Fibroblast of skin of abdomen (primary cell): Measurements from ENCODE around the gene GNG12. TPM values are rescaled to one million over a fixed set of nuclear protein-coding genes. Genes with fewer than 3 reads are reported as not detected.

Experiments used
- DNase-seq: peaks from one replicate; pipeline ENCODE4 v3.0.0-alpha.2; 2013
- polyA plus RNA-seq, 2 experiments: library from polyadenylated mRNA; unstranded; fragments of 120-200 nt; gene quantifications; one replicate each; pipeline ENCODE4 v1.2.1, GENCODE V29; 2013; ENCODE audit not compliant: insufficient read length in 2 of 2

GNG12 gene
- polyA plus RNA-seq (2013, experiment 1 of 2; ENCODE audit: insufficient read length), result 123 TPM
- polyA plus RNA-seq (2013, experiment 2 of 2; ENCODE audit: insufficient read length), result 118 TPM

DNA sequence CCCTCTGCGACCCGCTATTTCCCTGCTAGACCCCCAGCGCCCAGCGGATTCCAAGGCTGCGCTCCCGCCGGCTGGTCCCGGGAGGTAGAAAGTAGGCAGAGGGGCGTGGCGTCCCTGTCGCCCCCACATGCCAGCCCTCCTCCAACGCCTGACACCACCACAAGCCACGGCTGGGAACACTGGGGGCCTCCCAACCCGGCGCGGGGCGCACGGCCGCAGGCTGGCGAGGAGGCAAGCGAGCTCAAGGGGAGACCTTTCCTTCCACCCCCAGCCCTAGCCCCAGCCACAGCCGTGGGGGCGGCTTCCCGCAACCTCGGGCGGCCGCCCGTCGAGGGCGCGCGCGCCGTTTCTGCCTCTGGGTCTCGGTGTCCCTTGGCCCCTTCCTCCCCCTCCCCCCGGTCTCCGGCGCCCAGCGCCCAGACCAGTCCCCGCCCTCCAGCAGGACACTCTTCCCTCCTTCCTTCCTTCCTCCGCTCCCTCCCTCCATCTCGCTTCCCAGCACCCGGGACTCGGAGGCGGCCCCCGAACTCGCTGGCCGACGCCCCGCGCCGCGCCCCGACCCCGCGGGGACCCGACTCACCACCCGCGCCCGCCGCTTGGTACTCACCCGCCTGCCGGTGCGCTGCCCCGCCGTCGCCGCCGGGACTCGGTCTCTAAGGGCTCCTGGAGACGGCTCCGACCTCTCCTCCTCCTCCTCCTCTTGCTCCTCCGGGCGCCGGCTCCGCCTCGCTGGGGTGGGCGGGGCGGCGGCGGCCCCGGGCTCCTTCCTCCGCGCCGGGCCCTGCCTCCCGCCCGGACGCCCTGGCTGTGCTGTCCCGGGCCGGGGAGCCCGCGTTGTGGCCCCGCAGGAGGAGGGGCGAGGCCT is at the start of gene GNG12:
Gene GNG12, minus strand, starts transcription at position 731 of the 865 bp plus-strand sequence. CDS start 125,781 bp downstream, outside the sequence.
- peak; percentile 83 for DNase-seq

DNA sequence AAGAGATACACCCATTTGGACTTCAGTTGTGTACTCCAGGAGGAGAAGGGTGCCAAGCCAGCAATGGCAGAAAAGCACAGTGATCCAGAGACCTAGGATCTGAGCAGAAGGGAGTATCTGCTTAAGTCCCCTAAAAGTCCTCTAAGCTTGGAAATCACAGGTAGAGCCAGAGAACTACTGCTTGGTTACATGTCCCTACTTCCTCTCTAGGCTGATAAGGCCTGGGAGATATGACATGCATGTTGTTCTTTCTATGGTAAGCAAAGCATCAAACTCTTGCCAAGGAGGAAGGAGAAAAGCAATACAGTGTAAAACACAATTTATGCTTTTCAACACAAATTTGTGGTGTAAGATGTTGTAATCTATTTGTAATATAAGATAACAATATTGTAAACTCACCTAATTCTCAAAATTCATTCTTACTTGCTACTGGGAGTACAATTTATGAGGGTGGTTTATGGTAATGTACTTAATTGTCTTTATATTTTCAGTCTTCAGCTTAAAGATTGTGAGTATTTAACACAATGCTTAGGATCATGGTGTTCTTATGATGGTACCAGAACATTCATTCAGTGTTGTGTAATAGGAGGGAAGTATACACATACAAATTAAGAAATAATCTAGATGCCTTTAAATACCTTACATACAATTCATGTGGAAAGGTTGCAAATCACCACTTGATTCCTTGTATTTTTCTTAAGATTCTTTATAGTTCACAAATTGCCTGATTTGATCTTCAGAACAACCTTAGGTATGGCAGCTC is 49.1 kb upstream of the GNG12 start:
- DNase-seq, result no peak

DNA sequence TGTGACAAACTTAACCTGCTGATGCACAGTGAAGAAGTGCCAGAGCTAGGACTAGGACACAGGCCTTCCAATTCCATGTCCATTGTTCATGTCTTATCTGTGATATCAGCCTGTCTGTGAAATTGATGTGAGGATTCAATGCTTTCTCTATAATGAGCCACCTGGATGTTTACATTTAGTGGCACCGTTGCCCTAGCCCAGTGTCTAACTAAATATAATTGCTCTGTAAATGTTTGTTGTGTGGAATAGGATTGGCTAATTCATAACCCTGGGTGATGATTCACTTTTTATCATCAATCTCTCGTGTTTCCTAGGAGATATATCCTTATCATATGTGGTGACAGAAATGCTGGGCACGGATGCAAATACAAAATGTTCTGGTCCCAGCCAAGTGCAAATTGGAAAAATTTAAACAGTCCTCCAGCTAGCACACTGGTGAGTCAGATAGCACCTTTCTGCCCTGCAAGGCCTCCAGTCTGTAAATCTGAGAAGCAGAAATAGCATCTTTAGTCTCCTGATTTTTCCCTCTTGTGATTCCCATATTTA is 46.9 kb upstream of the GNG12 start:
- DNase-seq, result peak; percentile 74

DNA sequence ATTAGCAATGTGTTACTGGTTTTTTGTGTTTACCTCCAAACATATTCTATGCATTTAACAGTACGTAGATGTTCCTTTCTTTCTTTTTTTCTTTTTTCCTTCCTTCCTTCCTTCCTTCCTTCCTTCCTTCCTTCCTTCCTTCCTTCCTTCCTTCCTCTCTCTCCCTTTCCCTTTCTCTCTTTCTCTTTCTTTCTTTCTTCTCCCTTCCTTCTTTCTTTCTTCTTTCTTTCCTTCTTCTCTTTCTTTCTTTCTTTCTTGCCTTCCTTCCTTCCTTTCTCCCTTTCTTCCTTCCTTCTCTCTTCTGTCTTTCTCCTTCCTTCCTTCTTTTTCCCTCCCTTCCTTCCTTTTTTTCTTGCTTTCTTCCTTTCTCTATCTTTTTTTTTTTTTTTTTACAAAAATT is 46.2 kb upstream of the GNG12 start:
- no peak for DNase-seq

DNA sequence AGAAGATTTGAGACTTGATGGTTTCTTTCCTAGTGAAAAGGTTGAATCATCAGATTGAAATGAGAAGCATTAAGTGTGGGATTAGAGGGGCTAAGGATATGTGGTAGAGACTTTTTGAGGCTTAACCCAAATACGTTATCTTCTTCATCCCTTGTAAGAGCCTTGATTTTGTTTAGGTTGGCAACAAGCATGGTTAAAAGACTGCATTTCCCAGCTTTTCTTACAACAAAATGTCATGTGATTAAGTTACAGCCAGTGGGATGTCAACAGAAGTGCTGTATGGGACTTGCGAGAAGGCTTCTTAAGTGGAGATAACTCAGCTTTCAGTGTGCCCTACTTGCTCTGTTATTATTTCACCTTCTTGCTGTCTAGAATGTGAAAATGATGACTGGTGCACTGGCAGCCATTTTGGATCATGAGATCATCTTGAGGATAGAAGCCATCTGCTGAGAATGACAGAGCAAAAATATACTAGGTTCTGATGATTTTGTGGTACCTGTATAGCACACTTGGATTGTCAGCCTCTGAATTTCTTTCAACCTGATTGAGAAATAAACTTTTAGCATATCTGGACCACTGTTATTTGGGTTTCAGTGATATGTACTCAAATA is 41.3 kb upstream of the GNG12 start:
- DNase-seq, result peak; percentile 71

DNA sequence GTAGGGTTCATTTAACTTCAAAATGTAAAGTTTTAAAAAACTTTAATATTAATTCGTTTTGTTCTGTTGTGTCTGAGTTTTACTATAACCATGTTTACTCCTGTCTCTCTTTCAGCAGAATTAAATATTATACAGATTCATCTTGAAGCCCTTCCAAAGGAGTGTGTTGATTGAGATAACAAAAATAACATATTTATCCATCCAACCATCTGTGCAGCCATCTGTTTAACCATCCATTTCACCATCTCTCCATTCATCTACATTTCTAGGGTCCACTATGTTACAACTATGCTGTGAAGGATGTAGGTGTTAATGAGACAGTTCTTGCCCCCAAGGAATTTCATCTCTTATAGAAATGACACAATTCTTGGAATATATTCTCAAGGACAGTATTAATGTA is 36.0 kb upstream of the GNG12 start:
- no peak for DNase-seq

DNA sequence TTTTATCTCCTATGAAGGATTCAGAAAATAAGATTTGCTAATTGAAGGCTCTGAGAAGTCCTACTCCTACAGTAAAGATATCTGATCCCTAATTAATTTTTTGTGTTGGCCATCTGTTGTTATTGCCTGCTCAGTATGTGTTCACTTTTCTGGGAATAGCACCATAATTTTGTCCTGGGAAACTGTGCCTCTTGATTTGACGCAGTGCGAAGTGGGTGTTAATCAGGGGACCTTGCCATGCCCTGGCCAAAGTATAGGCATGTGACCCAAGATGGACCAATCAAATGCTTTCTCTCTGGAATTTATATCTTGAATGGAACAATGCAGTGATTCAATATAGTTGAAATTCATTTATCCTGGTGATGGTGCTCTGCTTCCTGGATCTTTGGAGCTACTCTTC is 30.4 kb upstream of the GNG12 start:
- no peak for DNase-seq

DNA sequence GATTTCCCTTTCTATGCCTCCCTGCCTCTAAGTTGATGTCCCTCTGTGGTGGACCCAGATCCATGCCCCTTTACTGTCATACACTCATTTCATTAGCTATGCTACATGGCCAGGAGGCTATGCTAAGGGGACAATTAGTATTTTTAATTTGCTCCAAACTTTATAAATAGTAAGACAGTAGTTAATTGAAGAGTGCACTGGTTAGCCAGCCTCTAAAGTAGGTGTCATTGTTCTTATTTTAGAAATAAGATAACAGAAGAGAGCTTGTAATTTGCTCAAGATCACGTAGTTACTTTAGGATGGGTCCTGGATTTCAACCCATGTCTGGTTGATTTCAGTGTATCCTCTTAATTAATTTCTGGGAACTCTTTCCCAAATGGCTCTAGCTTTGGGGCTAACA is 29.4 kb upstream of the GNG12 start:
- no peak for DNase-seq

DNA sequence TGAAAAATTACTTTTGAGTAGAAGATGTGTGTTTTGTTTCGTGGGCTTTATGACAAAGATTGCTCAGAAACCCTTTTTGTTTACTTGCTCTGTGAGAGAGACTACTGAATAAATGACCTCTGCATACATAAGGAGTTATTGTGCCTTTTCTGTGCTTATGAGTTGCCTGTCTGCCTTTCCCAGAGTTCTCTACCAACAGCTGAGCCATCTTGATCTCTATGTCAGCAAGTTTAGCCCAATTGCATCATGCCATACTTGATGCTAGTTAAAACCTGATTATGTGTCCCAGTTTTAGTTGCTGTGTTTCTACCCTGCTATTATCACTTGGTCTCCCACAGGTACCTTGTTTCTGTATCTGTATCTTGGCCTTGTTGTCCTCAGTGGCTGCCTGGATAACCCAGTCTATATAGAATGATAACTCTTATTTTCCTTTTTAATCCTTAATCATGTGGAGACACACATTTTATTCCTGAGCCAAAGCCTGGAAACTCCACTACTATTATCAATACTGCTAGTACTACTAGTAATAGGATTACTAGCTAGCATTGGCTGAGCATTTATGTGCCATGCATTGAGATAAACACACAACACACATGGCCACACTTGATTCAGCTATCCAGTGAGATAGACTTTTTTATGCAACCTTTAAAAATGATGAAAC is 28.7 kb upstream of the GNG12 start:
- no peak for DNase-seq

DNA sequence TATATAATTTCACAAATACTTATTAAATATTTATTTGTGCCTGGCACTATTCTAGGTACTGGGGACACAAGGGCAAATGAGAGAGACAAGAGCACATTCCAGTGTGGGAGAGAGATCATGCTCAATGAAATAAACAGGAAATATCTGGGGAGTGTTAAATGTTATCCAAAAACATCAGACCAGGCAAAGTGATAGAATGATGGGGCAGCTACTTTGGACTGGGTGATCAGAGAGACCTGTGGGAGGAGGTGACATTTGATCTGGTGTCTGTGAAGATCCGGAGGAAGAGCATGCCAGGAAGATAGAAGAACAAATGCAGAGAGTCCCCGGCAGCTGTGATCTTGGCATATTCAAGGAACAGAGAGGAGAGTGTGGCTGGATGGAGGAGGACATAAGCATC is 27.5 kb upstream of the GNG12 start:
- DNase-seq, result no peak

DNA sequence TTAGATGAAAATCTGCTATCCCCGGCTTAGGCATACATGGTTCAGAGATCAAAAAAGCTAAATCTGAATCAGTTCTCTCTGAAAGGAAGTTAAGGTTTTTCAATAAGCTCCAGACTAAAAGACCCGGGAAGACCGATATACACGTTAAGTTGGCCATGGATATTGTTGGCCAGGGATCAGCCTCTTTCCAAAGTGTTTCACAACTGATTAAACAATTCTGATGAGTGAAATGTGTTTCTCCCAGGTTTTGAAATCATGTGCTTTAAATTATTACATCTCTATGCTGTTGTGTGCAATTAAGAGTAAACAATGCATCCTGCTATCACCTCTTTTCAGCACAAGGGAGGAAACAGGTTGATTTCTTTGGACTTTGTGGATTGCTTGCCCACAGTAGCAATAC is 23.7 kb upstream of the GNG12 start:
- no peak for DNase-seq

DNA sequence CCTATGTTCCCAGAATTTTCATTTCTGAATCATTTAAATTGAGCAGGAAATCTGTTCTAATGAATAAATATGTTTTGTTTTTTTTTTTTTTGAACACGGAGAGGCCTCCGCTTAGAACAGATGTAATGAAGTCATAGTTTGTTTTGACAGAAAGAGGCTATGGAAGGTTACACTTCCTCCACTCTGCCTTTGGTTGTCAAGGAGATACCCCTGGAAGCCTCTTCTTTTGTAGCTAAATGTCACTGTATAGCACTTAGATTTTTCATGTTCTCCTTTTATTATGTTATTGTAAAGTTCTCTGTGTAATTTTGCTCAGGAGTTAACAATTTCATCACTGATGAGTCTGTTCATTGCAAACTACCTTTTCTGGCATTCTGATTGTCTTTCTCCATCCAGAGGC is 22.7 kb upstream of the GNG12 start:
- no peak for DNase-seq

DNA sequence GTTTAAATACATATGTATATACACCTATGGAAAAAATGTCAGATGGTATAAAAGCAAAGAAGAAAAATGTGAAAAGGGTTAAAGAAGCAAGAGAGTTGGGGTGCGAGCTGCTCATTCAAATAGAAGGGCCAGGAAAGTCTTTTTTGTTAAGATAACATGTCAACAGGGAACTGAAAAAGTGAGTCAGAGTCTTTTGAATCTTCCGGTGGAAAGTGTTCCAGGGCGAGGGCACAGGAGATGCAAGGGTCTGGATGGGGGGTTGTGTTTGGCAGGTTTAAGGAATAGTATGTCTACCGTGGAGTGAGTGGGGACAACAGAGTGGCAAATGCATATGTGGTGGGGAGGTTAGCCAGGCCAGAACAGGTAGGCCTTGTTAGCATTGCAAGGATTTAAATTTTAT is 22.2 kb upstream of the GNG12 start:
- no peak for DNase-seq

DNA sequence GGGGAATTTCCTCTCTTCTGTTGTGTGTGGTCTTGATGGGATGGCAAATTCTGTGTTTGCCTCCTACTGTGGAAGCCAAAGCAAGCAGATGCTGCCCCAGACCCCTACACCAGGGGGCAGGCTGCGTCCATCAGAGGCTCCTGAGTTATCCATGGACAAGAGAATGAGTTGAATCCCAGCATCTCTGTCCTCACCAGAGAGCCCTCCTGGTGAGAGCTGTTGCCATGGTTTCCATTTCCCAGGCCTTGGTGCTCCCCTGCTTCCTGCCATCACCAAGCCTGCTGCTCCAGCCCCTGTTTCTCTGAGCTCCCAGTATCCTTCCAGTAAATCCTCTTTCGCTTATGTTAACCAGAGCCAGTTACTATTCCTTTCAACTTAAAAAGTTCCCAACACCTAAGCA is 20.4 kb upstream of the GNG12 start:
- DNase-seq, result peak; percentile 87

DNA sequence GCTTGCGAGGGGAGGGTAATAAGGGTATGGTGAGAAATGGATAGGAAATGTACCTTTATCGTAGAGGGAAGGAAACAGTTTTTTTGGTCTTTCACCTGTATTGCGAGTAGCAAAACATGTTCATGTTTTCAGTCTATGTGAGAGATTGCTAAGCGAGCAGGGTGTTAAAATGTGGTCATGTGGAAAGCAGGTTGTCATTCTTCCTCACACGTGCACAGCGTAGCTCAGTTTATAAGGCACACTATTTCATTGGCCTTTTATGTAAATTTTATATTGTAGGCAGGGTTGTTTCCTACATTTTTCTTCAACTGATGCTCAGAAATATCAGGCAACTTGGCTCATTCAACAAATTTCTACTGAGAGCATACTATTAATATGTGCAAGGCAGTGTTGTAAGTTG is 18.5 kb upstream of the GNG12 start:
- DNase-seq, result no peak

DNA sequence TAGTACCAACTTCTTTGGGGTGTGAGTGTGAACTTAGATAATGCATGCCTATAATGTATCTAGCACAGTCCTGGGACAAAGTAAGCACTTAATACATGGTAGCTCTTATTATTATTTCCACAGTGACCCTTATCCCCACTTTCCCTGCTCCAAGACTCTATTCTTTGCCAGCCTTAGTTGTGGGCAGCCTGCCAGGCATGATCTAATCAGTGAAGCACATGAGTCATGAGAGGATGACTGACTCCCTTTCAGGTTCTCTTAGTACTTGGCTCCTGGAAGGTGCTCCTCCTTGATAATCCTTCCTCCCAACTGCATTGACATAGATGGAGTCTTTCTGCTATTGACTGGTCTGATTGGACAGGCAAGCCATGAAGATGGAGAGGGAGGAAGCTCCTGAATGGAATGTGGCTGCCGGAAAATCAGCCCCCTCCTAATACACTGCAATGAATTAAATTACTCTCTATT is 17.4 kb upstream of the GNG12 start:
- peak; percentile 84 for DNase-seq

DNA sequence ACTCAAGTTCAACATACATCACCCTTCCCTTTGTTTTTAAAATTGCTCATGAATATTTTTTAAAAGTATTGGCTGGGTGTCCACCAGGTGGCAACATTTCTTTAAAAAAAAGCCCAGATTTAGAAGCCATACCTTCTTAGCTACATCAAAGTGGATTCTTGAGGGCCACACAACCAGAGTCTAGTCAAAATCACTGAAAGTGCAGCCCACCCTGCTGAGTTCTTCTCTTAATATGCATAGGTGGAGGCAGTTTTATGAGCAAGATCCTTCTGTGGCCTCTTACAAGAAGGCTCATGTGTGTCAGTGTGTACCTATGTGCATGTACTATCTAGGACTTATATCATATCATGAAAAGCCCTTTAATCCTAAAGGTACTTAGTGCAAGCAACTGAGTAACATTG is 16.9 kb upstream of the GNG12 start:
- DNase-seq, result peak; percentile 50

DNA sequence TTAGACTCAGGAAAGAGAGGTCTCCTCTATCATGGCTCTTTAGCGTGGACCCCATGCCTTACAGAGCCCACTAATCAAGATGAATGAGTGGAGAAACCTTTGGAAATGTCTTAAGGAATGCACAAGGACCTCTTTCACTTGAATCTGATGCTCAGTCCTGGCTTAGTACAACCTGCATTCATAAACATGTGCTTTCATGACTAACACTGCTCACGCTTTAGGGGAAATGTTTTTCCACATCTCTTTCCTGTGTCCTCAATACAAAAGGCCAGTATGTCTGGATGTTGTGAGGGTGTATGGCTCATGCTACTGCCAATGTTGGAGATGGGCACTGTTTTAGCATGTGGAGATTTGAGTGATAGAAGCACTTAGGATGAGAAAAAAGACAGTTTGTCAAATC is 14.2 kb upstream of the GNG12 start:
- DNase-seq, result no peak

DNA sequence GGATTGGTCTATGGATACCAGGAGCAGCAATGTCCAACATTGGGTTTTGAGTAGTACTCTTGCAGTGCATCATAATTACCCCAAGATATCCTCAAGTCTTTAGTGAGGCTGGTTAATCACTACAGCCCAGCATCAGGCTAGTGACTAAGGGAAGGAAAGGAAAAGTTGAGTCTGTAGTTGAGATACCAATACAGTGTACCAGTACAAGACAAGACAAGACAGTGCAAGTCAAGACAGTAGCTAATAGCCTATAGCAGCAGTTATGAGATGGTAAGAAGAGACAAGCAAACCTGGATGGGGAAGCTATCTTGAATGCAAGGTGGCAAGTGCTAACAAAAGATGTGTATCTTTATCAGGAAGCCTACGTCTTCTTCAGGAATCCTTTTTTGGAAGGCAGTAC is 13.3 kb upstream of the GNG12 start:
- DNase-seq, result no peak

DNA sequence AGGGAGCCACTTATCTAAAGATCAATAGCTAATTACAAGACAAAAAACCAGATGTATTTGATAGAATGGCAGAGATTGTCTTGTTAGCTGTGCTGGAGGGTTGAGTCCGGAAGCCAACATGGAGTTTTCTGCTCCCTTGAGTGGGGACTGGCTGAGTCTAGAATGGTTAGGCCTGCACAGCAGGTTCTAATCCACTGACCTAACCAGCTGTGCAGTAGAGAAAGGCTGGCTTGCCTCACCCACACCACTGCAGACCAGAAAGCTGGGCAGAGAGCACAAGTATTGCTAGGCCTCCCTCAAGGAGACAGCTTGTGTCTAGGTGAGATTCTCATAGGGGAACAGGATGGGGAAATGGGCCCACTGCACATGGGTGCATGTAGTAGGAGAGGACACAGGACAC is 11.7 kb upstream of the GNG12 start:
- DNase-seq, result no peak

DNA sequence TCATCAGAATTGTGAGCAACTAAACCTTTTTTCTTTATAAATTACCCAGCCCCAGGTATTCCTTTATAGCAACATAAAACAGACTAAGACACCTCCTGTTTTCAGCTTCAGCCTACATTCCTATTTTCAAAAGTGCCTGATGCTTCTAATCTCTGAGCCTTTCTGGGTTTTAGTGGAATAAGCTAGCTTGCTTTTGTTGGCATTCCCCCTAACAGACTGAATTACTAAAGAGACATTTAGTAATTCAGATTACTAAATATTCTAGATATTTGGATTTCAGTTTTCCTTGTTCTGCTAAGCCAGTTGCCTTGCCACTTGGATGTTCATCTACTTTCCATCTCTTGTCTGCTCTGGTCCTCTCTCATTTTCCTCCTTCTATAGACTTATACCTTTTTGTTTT is 10.5 kb upstream of the GNG12 start:
- no peak for DNase-seq

DNA sequence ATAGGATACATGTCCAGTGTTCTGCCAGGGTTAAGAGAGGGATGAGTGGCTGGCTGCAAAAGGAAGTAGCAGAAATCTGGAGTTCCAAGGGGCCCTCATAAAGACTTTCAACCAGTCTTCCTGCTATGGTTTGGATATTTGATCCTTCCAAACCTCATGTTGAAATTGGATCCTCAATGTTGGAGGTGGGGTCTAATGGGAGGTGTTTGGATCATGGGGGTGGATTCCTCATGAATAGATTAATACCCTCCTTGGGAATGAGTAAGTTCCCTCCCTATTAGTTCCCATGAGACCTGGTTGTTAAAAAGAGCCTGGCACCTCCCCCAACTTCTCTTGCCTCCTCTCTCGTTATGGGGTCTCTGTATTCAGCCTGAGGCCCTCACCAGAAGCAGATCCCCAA is 10.1 kb upstream of the GNG12 start:
- peak; percentile 65 for DNase-seq
